8988T (cell line): ENCODE measurements around the gene OR4N5.
"Not testable (repeated sequence)": the region's sequence is repeated elsewhere in the genome, so short reads cannot be mapped to it uniquely, and the experiment has no call there.

ENCODE experiments used
- DNase-seq: peaks from one replicate; pipeline ENCODE4 v3.0.0; 2011

OR4N5 gene

GRCh38 chr14:20138520-20138919 is at the start of gene OR4N5:
OR4N5 (plus strand) TSS chr14:20138820; CDS start chr14:20143736, 4,916 bp downstream.
- DNase-seq = no peak

GRCh38 chr14:20092050-20092449 is 46.6 kb upstream of the OR4N5 start:
- DNase-seq = no peak

- no peak for DNase-seq
These were observed 45.2 kb upstream of the OR4N5 start for GRCh38 chr14:20093442-20093841.

- not testable (repeated sequence) for DNase-seq
These were observed 39.5 kb upstream of the OR4N5 start for GRCh38 chr14:20098926-20099770.

GRCh38 chr14:20110438-20110837 is 28.2 kb upstream of the OR4N5 start, which contains the start of gene OR4K17:
OR4K17 (plus strand) TSS chr14:20110739; CDS start chr14:20117500, 6,761 bp downstream.
- DNase-seq = no peak

- DNase-seq = no peak
These were observed 26.3 kb upstream of the OR4N5 start for GRCh38 chr14:20112321-20112720.

- no peak for DNase-seq
These were observed 21.9 kb upstream of the OR4N5 start for GRCh38 chr14:20116748-20117147.

GRCh38 chr14:20118795-20119194 is 19.8 kb upstream of the OR4N5 start:
- DNase-seq = no peak

GRCh38 chr14:20143911-20144310 is 5.3 kb downstream of the OR4N5 start:
- no peak for DNase-seq

GRCh38 chr14:20144820-20145219 is 6.2 kb downstream of the OR4N5 start:
- DNase-seq = no peak

GRCh38 chr14:20164462-20164861 is 25.8 kb downstream of the OR4N5 start:
- no peak for DNase-seq

- no peak for DNase-seq
These were observed 28.5 kb downstream of the OR4N5 start for GRCh38 chr14:20167091-20167490.

- DNase-seq = not testable (repeated sequence)
These were observed 31.2 kb downstream of the OR4N5 start for GRCh38 chr14:20169852-20170251.

GRCh38 chr14:20174205-20174604 is 35.6 kb downstream of the OR4N5 start:
- not testable (repeated sequence) for DNase-seq

GRCh38 chr14:20176330-20176729 is 37.7 kb downstream of the OR4N5 start:
- DNase-seq = no peak

- DNase-seq = no peak
These were observed 38.9 kb downstream of the OR4N5 start for GRCh38 chr14:20177433-20177974.

GRCh38 chr14:20179218-20179617 is 40.6 kb downstream of the OR4N5 start:
- no peak for DNase-seq

GRCh38 chr14:20179880-20180279 is 41.3 kb downstream of the OR4N5 start:
- no peak for DNase-seq

- no peak for DNase-seq
These were observed 41.9 kb downstream of the OR4N5 start for GRCh38 chr14:20180486-20180885.

- DNase-seq = no peak
These were observed 45.6 kb downstream of the OR4N5 start for GRCh38 chr14:20184181-20184580.

- no peak for DNase-seq
These were observed 52.0 kb downstream of the OR4N5 start, which contains the start of gene OR11G2 for GRCh38 chr14:20190596-20190995. OR11G2 (plus strand) TSS chr14:20190896; CDS start chr14:20197438, 6,542 bp downstream.

- DNase-seq = no peak
These were observed 52.8 kb downstream of the OR4N5 start for GRCh38 chr14:20191396-20191795.

GRCh38 chr14:20194101-20194500 is 55.5 kb downstream of the OR4N5 start:
- no peak for DNase-seq
